ENCODE measurements around the gene TNFRSF8.

Gene TNFRSF8

GRCh38 chr1:12046749-12047119, 16.4 kb upstream of the TNFRSF8 start:
- Histone ChIP-seq H3K4me2 (ENCODE audit: low read depth, low read length, poor library complexity, severe bottlenecking) (no peak overlapping the region), H3K27ac (ENCODE audit: low read depth, low read length) (no peak overlapping the region), H3K9me3 (ENCODE audit: insufficient read depth, low read length) (no peaks in the 10 kb centered on the region), H3K36me3 (ENCODE audit: low read length) (no peaks in the 10 kb centered on the region), H2AFZ (ENCODE audit: low read depth, low read length, severe bottlenecking) (no peak overlapping the region), H3K79me2 (ENCODE audit: insufficient read depth, low read length) (no peaks in the 10 kb centered on the region), H3F3A (ENCODE audit: insufficient read depth) (no peaks in the 10 kb centered on the region), H3K4me3 (ENCODE audit: insufficient read depth, low read length, poor library complexity, severe bottlenecking) (no peak overlapping the region), H3K27me3 (ENCODE audit: low read length) (no peaks in the 10 kb centered on the region), H4K20me1 (ENCODE audit: low read depth, low read length) (no peaks in the 10 kb centered on the region), H3K9ac (ENCODE audit: low read length) (no peak overlapping the region), H3K9me2 (replicated peaks; ENCODE audit: insufficient read depth, low read length) (no peaks in the 10 kb centered on the region)
- TF ChIP-seq CTCF (IDR thresholded peaks at IDR 0.05; ENCODE audit: insufficient read depth, low read length, poor library complexity, severe bottlenecking) (no peak), EZH2phosphoT487 (conservative IDR thresholded peaks at IDR 0.05; ENCODE audit: low read length) (no peak)

- Histone ChIP-seq H3K4me2 (ENCODE audit: low read depth, low read length, poor library complexity, severe bottlenecking) (no peak overlapping the region), H2AFZ (ENCODE audit: low read depth, low read length, severe bottlenecking) (no peak overlapping the region)
Measured at GRCh38 chr1:12047120-12047876, 15.8 kb upstream of the TNFRSF8 start.

GRCh38 chr1:12048372-12048771, 14.7 kb upstream of the TNFRSF8 start:
- Histone ChIP-seq H4K20me1 (ENCODE audit: low read depth, low read length) (no peaks in the 10 kb centered on the region), H3K9me3 (ENCODE audit: insufficient read depth, low read length) (no peaks in the 10 kb centered on the region), H2AFZ (ENCODE audit: low read depth, low read length, severe bottlenecking) (no peak overlapping the region), H3K4me3 (ENCODE audit: insufficient read depth, low read length, poor library complexity, severe bottlenecking) (no peak overlapping the region), H3K9ac (ENCODE audit: low read length) (no peak overlapping the region), H3K4me2 (ENCODE audit: low read depth, low read length, poor library complexity, severe bottlenecking) (no peak overlapping the region), H3K79me2 (ENCODE audit: insufficient read depth, low read length) (no peaks in the 10 kb centered on the region), H3K27ac (ENCODE audit: low read depth, low read length) (no peak overlapping the region), H3F3A (ENCODE audit: insufficient read depth) (no peaks in the 10 kb centered on the region), H3K9me2 (replicated peaks; ENCODE audit: insufficient read depth, low read length) (no peaks in the 10 kb centered on the region), H3K27me3 (ENCODE audit: low read length) (no peaks in the 10 kb centered on the region), H3K36me3 (ENCODE audit: low read length) (no peaks in the 10 kb centered on the region)
- TF ChIP-seq CTCF (IDR thresholded peaks at IDR 0.05; ENCODE audit: insufficient read depth, low read length, poor library complexity, severe bottlenecking) (no peak), EZH2phosphoT487 (conservative IDR thresholded peaks at IDR 0.05; ENCODE audit: low read length) (no peak)

More at GRCh38 chr1:12047120-12047876, 15.8 kb upstream of the TNFRSF8 start:
- no peaks in the 10 kb centered on the region for H3F3A ChIP-seq (ENCODE audit: insufficient read depth)
- H3K27ac ChIP-seq (ENCODE audit: low read depth, low read length), result no peak overlapping the region
- no peaks in the 10 kb centered on the region for H3K27me3 ChIP-seq (ENCODE audit: low read length)
- no peaks in the 10 kb centered on the region for H3K36me3 ChIP-seq (ENCODE audit: low read length)
- no peaks in the 10 kb centered on the region for H4K20me1 ChIP-seq (ENCODE audit: low read depth, low read length)
- H3K4me3 ChIP-seq (ENCODE audit: insufficient read depth, low read length, poor library complexity, severe bottlenecking), result no peak overlapping the region
- H3K9me3 ChIP-seq (ENCODE audit: insufficient read depth, low read length), result no peaks in the 10 kb centered on the region
- TF ChIP-seq EZH2phosphoT487 (conservative IDR thresholded peaks at IDR 0.05; ENCODE audit: low read length), result no peak
- TF ChIP-seq CTCF (IDR thresholded peaks at IDR 0.05; ENCODE audit: insufficient read depth, low read length, poor library complexity, severe bottlenecking), result no peak
- H3K9me2 ChIP-seq (replicated peaks; ENCODE audit: insufficient read depth, low read length), result no peaks in the 10 kb centered on the region
- no peaks in the 10 kb centered on the region for H3K79me2 ChIP-seq (ENCODE audit: insufficient read depth, low read length)
- no peak overlapping the region for H3K9ac ChIP-seq (ENCODE audit: low read length)

All from SU-DHL-6 (cell line).